HFF-Myc (cell line): ENCODE results near the gene NPFFR2.
"Not testable (repeated sequence)": the region's sequence is repeated elsewhere in the genome, so short reads cannot be mapped to it uniquely, and the experiment has no call there.

Experiments used
- DNase-seq: peaks from one replicate; pipeline ENCODE4 v3.0.0-alpha.2; 2011; ENCODE audit warnings: low read depth; ENCODE audit errors: extremely low read depth
- H3K4me3 ChIP-seq: replicated peaks from 2 replicates; pipeline ENCODE4 v1.5.1; 2011; ENCODE audit warnings: low read depth, mild to moderate bottlenecking, control low read depth, low read length
- TF ChIP-seq, protein P1 (sequence below): IDR thresholded peaks from 2 replicates; pipeline ENCODE4 v1.5.1; 2012; ENCODE audit warnings: mild to moderate bottlenecking, low read depth, low read length, control low read depth; ENCODE audit errors: missing control alignments

The NPFFR2 gene

DNA sequence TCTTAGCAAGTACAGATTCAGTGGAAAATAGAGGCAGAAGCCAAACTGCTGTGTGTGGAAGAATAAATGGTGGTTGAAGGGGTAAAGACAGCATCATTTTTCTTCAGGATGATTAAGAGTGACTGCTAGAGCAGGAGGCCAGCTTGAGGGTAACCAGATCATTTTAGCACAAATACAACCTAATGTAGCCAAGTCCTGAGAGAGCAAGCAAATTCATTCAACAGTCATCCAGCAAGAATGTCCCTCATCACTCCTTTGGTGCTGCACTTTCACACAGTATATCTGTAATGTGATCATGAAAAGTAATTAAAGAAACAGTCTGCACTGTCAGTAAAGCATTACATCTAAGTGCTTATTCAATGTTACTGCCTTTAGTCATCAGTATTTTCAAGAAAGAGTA, 44.8 kb downstream of the NPFFR2 start:
- no peak overlapping the region for H3K4me3 ChIP-seq
- no peak for DNase-seq
- TF ChIP-seq, protein P1, sequence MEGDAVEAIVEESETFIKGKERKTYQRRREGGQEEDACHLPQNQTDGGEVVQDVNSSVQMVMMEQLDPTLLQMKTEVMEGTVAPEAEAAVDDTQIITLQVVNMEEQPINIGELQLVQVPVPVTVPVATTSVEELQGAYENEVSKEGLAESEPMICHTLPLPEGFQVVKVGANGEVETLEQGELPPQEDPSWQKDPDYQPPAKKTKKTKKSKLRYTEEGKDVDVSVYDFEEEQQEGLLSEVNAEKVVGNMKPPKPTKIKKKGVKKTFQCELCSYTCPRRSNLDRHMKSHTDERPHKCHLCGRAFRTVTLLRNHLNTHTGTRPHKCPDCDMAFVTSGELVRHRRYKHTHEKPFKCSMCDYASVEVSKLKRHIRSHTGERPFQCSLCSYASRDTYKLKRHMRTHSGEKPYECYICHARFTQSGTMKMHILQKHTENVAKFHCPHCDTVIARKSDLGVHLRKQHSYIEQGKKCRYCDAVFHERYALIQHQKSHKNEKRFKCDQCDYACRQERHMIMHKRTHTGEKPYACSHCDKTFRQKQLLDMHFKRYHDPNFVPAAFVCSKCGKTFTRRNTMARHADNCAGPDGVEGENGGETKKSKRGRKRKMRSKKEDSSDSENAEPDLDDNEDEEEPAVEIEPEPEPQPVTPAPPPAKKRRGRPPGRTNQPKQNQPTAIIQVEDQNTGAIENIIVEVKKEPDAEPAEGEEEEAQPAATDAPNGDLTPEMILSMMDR, result no peak

DNA sequence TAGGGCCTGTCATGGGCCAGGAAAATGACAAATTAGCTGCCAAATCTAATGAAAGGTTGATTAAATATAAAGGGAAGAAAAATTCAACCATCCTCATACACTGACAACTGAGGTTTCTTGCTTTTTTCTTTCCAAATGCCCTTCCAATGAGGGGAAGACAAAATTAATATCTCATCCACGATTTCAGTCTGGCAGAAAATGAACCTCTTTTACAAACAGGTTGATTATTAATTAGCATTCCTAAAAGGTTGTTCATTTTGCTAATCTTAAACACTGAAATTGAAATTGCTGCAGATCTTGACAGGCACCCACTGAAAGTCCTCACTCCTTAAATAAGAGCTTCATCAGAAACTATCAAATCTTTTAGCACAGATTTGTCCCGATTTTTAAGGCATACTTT, 45.5 kb downstream of the NPFFR2 start:
- H3K4me3 ChIP-seq, result no peak overlapping the region
- TF ChIP-seq, protein P1, result no peak
- DNase-seq, result no peak

DNA sequence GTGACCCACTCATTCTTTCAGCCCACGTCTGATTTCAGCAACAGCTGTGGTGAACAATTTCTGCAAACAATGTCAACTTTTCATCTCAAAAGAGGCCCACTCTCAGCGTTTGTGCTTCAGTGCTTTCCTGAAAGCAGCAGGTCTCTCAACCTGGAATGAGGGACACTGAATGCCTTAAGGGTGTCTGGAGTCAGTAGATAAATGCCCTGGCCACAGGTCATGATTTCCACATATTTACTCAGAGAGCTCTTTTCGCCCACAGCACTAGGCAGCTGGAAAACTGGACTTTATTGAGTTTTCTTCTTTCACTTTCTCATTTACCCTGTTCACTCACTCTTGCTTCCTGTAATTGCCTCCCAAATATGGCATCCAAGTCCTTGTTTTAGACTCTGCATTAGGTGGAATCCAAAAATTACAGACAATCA, 52.8 kb downstream of the NPFFR2 start:
- H3K4me3 ChIP-seq, result no peak overlapping the region
- TF ChIP-seq, protein P1, result no peak
- DNase-seq, result no peak

DNA sequence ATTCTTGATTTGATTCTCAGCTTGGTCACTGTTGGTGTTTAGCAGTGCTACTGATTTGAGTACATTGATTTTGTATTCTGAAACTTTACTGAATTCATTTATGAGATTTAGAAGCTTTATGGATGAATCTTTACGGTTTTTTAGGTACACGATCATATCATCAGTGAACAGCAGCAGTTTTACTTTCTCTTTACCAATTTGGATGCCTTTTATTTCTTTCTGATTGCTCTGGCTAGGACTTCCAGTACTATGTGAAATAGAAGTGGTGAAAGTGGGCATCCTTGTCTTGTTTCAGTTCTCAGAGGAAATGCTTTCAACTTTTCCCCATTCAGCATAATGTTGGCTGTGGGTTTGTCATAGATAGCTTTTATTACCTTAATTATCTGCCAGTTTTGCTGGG, 58.8 kb downstream of the NPFFR2 start:
- not testable (repeated sequence) for DNase-seq, H3K4me3 ChIP-seq

DNA sequence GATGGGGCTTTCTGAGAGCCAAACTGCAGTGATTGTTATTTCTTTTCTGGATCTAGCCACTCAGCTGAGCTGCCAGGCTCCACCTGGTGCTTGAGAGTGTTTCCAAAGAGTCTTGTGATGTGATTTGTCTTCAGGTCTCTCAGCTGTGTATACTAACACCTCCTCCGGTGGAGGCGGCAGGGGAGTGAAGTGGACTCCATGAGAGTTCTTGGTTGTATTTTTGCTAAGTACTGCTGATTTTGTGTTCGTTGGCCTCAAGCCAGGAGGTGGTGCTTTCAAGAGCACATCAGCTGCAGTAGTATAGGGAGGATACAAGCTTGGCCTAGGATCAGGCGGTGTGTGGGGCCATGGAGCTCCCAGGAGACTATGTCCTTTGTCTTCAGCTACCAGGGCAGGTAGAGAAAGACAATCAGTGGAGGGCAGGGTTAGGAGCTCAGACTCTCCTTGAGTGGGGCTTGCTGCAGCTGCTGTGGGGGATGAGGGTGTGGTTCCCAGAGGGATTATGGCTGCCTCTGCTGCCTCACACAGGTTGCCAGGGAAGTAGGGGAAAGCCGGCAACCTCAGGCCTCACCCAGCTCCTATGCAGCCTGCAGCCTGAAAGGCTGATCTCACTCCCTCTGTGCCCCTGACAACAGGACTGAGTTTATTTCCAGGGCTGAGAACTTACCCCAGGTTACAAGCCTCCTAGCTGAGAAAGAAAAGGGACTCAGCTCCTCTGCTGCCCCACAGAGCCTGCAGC, 62.4 kb downstream of the NPFFR2 start:
- DNase-seq, result no peak
- H3K4me3 ChIP-seq, result no peak overlapping the region
- TF ChIP-seq, protein P1, result no peak

DNA sequence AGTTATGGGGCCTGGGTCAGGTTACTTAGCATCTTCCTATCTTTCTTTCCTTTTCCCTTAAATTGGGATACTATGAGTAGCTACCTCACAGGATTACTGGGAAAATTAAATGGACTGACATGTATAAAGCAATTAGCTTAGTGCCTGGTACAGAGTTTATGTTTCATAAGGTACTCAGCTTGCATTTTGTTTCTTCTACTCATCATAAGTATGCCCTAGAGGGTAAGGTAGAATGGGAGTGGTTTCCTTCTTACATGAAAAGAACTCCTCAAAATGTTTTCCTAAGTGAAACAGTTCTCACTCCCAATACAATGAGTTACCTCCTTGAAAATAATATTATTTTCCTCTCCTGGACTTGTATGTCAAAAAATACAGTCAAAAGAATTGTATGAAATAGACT, 75.7 kb downstream of the NPFFR2 start:
- DNase-seq, result no peak
- TF ChIP-seq, protein P1, result no peak
- no peak overlapping the region for H3K4me3 ChIP-seq

DNA sequence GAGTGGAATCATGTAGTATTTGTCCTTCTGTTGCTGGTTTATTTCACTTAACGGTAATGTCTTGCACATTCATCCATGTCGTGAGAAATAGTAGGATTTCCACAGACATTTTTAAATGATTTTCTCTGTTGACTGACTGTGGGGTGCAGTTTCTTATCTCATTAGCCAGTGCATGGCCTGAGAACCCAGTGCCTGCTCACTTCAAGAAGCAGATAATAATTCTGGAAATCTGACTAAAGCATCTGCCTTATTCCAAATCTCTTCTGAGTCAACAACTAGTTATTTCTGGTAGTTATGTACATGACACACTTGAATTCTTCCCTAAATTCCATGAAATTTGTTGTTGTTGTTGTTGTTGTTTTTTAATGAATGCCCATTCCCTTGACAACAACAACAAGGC, 77.6 kb downstream of the NPFFR2 start:
- H3K4me3 ChIP-seq, result no peak overlapping the region
- TF ChIP-seq, protein P1, result no peak
- no peak for DNase-seq
